HEK293T (cell line): ENCODE measurements around the gene NID1.

Experiments
- CTCF ChIA-PET: fragments of 350-600 bp; formaldehyde crosslinking; extraction: SDS; loops from one replicate; lab custom pipeline; 2021; ENCODE audit warnings: antibody characterized with exemption, inconsistent platforms; lab: Yijun Ruan, JAX
- POLR2A ChIA-PET: fragments of 350-600 bp; formaldehyde crosslinking; extraction: SDS; loops from one replicate; lab custom pipeline; 2020; ENCODE audit warnings: antibody characterized with exemption, inconsistent platforms; lab: Yijun Ruan, JAX
- DNase-seq: peaks from one replicate; pipeline ENCODE4 v3.0.0; 2012; ENCODE audit warnings: mixed read lengths; ENCODE audit errors: extremely low spot score
- ARNT ChIP-seq: fragments of 450-650 bp; IDR thresholded peaks from 2 replicates; pipeline ENCODE4 v1.6.1; 2017; ENCODE audit warnings: mild to moderate bottlenecking
- BHLHE40 ChIP-seq: fragments of 450-650 bp; IDR thresholded peaks from 2 replicates; pipeline ENCODE4 v1.6.1; 2016; ENCODE audit warnings: mild to moderate bottlenecking, moderate library complexity, borderline replicate concordance
- CTBP1 ChIP-seq: fragments of 450-650 bp; IDR thresholded peaks from 2 replicates; pipeline ENCODE4 v1.6.1; 2016; ENCODE audit warnings: borderline replicate concordance
- ELF4 ChIP-seq: fragments of 450-650 bp; IDR thresholded peaks from 2 replicates; pipeline ENCODE4 v1.6.1; 2017; ENCODE audit warnings: antibody characterized with exemption
- FOXA1 ChIP-seq: fragments of 450-650 bp; IDR thresholded peaks from 2 replicates; pipeline ENCODE4 v1.6.1; 2016; ENCODE audit warnings: mild to moderate bottlenecking
- FOXK2 ChIP-seq: fragments of 450-650 bp; IDR thresholded peaks from 2 replicates; pipeline ENCODE4 v1.6.1; 2016; ENCODE audit warnings: mild to moderate bottlenecking
- FOXM1 ChIP-seq: fragments of 450-650 bp; IDR thresholded peaks from 2 replicates; pipeline ENCODE4 v1.6.1; 2017; ENCODE audit warnings: mild to moderate bottlenecking, borderline replicate concordance
- HDGF ChIP-seq: fragments of 450-650 bp; IDR thresholded peaks from 2 replicates; pipeline ENCODE4 v1.6.1; 2017; ENCODE audit warnings: antibody characterized with exemption, borderline replicate concordance
- L3MBTL2 ChIP-seq: fragments of 450-650 bp; conservative IDR thresholded peaks from 2 replicates; pipeline ENCODE4 v1.6.1; 2016; ENCODE audit warnings: mild to moderate bottlenecking
- LEF1 ChIP-seq: fragments of 450-650 bp; IDR thresholded peaks from 2 replicates; pipeline ENCODE4 v1.6.1; 2017; ENCODE audit warnings: mild to moderate bottlenecking, borderline replicate concordance
- NFRKB ChIP-seq: fragments of 450-650 bp; IDR thresholded peaks from 2 replicates; pipeline ENCODE4 v1.6.1; 2016; ENCODE audit warnings: mild to moderate bottlenecking, moderate library complexity
- SP1 ChIP-seq: fragments of 450-650 bp; IDR thresholded peaks from 2 replicates; pipeline ENCODE4 v1.6.1; 2017
- SUZ12 ChIP-seq: fragments of 450-650 bp; IDR thresholded peaks from 2 replicates; pipeline ENCODE4 v1.6.1; 2016; ENCODE audit warnings: mild to moderate bottlenecking
- TARDBP ChIP-seq: fragments of 450-650 bp; IDR thresholded peaks from 2 replicates; pipeline ENCODE4 v1.6.1; 2016
- ZNF384 ChIP-seq: fragments of 450-650 bp; IDR thresholded peaks from 2 replicates; pipeline ENCODE4 v1.6.1; 2016
- TF ChIP-seq, protein P1 (sequence below): fragments of 450-650 bp; IDR thresholded peaks from 2 replicates; pipeline ENCODE4 v1.6.1; 2016

NID1 gene

DNA sequence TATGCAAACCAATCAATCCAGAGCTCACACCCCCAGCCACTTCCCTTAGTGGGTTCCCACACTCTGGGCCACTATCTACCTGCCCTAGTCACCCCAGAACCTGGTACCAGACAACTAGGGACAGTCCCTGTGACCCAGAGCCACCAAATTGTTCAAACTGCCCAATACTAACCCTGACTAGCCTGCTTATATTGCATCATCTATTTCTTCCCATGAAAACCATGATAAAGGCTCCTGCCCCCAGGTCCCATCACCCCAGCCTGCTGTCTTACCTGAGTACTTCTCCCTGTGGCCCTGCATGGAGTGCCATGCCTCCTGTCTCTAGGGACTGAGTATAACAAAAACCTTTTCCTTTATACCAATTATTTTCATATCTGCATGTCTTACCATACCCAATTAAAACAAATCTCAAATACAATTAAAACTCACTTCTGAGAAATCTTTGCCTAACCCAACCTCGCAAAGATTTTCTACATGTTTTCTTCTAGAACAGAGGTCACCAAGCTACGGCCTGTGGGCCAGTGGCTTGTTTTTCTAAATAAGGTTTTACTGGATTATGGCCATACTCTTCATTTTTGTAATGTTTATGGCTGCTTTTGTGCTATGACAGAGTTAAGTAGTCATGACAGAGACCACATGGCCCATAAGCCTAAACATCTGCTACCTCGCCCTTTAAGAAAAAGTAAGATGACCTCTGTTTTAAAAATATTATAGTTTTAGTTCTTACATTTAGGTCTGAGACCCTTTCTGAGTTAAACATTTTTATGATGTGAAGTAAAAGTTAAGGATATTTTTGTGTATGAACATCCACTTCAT is 31.0 kb upstream of the NID1 start:
- ChIA-PET CTCF (no interaction called here), POLR2A (no interaction called here)
- no peak for DNase-seq
- no peak for TF ChIP-seq ELF4
- no peak for TF ChIP-seq ARNT
- no peak for TF ChIP-seq SP1
- TF ChIP-seq ZNF384 = no peak
- TF ChIP-seq LEF1 = no peak
- TF ChIP-seq SUZ12 = no peak
- TF ChIP-seq FOXA1 = no peak
- TF ChIP-seq HDGF = no peak
- TF ChIP-seq FOXM1 = no peak
- no peak for TF ChIP-seq FOXK2
- no peak for TF ChIP-seq BHLHE40
- no peak for TF ChIP-seq CTBP1
- TF ChIP-seq, protein P1, sequence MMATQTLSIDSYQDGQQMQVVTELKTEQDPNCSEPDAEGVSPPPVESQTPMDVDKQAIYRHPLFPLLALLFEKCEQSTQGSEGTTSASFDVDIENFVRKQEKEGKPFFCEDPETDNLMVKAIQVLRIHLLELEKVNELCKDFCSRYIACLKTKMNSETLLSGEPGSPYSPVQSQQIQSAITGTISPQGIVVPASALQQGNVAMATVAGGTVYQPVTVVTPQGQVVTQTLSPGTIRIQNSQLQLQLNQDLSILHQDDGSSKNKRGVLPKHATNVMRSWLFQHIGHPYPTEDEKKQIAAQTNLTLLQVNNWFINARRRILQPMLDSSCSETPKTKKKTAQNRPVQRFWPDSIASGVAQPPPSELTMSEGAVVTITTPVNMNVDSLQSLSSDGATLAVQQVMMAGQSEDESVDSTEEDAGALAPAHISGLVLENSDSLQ = no peak
- TF ChIP-seq L3MBTL2 = no peak

DNA sequence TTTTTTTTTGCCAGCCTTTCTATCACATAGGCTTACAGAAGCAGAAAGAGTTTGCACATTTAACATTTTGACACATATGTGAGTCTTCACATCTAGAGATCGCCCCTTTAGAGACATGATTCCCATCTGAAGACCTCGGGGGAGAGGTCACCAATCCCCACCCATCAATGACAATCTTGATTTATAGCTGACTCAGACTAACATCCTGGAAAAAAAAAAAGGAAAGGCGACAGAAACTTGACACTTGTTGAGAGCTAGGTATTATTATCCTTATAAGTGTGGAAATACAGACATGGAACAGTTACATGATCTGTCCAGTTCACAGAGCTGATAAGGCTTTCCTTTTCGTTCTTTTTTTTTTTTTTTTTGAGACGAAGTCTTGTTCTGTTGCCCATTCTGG is 28.0 kb upstream of the NID1 start:
- ChIA-PET POLR2A (no interaction called here), CTCF (interaction anchor here (0.7 to 1.3 kb wide), 2 partner anchors 11 to 571 kb away, joined by 4 to 6 read pairs; no protein-coding TSS in a partner anchor)
- no peak for TF ChIP-seq BHLHE40
- TF ChIP-seq, protein P1 = peak; percentile 72; the same call in 1 of the 2 replicates
- TF ChIP-seq CTBP1 = no peak
- no peak for TF ChIP-seq LEF1
- no peak for TF ChIP-seq NFRKB
- peak; percentile 71 for TF ChIP-seq ZNF384
- DNase-seq = peak; percentile 5

GRCh38 chr1:236091933-236092318 is 27.0 kb upstream of the NID1 start:
- CTCF ChIA-PET = no interaction called here
- POLR2A ChIA-PET = no interaction called here
- TF ChIP-seq ELF4 (no peak), NFRKB (no peak), SP1 (no peak), FOXA1 (no peak), TARDBP (no peak), FOXM1 (no peak), ZNF384 (no peak), CTBP1 (no peak), FOXK2 (no peak), HDGF (no peak), L3MBTL2 (no peak), BHLHE40 (no peak), LEF1 (no peak), SUZ12 (no peak), ARNT (no peak)
- TF ChIP-seq, protein P1 = no peak
- DNase-seq = peak; percentile 3

DNA sequence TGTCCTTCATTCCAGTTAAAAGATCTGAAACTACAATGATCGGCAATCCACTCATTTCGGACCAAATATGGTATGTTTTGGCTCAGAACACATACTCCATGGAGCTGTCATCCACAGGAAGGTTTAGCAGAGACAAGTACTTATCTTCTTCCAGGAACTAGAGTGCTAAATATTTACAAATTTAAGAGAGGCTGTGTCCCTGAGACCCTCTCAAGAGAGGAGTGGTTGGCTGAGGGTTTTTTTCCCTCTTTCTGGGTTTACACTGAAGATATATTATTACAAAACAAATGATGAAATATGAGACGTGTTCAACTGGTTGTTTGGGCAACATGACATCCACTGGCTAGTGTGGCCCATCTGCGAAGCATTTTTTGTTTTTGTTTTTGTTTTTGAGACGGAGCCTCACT is 25.9 kb upstream of the NID1 start:
- POLR2A ChIA-PET = no interaction called here
- CTCF ChIA-PET = interaction anchor here (0.6 to 1.0 kb wide), 3 partner anchors 119 to 294 kb away, joined by 3 to 9 read pairs (median 6); no protein-coding TSS in a partner anchor
- peak; percentile 5 for DNase-seq

DNA sequence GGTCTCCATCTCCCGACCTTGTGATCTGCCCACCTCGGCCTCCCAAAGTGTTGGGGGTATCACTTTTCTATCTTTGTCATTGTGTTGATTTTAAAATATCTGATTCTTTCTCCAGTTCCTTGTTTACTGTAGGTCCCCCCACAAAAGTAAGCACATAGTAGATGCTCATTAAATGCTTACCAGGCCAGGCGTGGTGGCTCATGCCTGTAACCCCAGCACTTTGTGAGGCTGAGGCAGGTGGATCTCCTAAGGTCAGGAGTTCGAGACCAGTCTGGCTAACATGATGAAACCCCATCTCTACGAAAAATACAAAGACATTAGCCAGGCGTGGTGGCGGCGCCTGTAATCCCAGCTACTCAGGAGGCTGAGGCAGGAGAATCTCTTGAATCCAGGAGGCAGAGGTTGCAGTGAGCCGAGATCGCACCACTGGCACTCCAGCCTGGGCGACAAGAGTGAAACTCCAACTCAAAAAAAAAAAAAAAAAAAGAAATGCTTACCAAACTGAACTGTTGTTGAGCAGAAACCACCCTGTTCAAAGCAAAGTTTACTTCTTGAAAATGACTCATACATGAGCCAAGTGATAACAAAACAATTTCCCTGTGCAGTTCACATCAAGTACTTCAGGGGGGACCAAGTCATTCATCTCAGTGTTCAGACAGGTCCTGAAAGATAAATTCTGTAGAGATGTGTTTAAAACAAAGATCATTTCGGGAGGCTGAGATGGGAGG is 24.3 kb upstream of the NID1 start:
- no peak for DNase-seq

More for the DNA sequence above, 25.9 kb upstream of the NID1 start:
- TF ChIP-seq FOXM1 (no peak), L3MBTL2 (0 out of 2 replicates have a peak, but pooled peaks have one; percentile 10)

DNA sequence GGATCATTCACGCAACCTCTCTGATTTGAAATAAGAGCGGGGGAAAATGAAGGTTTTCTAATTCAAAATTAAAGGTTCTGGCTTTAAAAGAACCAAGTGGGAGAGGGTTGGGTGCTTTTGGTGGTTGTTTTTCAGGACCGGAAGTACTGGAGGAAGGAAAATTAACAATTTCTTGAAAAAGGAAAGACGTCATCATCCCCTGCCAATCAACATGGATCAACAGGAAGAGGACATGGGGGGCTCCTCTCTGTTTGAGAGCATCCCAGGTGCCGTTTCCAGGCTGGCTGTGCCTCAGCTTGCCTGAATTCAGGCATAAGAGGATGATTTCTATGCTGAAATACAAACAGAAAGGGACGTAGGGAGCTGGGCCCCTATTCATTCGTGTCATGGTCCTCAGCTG is 21.6 kb upstream of the NID1 start:
- no peak for DNase-seq
- ChIA-PET CTCF (no interaction called here), POLR2A (interaction anchor here (1.5 kb wide), 1 partner anchor 22 kb away, joined by 4 read pairs; the partner anchor contains the start of gene NID1)
- TF ChIP-seq ARNT = no peak
- TF ChIP-seq SUZ12 = no peak
- TF ChIP-seq FOXA1 = no peak
- TF ChIP-seq BHLHE40 = no peak
- TF ChIP-seq NFRKB = no peak
- TF ChIP-seq ZNF384 = no peak
- no peak for TF ChIP-seq L3MBTL2
- no peak for TF ChIP-seq LEF1
- TF ChIP-seq SP1 = no peak
- TF ChIP-seq, protein P1 = no peak
- no peak for TF ChIP-seq HDGF
- no peak for TF ChIP-seq FOXK2
- TF ChIP-seq ELF4 = no peak
- no peak for TF ChIP-seq CTBP1
- no peak for TF ChIP-seq FOXM1
- TF ChIP-seq TARDBP = no peak

More for the DNA sequence above, 24.3 kb upstream of the NID1 start:
- ChIA-PET POLR2A (no interaction called here), CTCF (no interaction called here)
- TF ChIP-seq TARDBP (no peak), FOXA1 (no peak), NFRKB (no peak), ZNF384 (peak; percentile 52; the same call in 1 of the 2 replicates)
